BJ (cell line): ENCODE measurements around the gene INO80C. TPM values are rescaled to one million over a fixed set of nuclear protein-coding genes. Genes with fewer than 3 reads are reported as not detected.

ENCODE experiments used
- CTCF ChIA-PET: fragments of 350-600 bp; formaldehyde crosslinking; extraction: SDS; loops from one replicate; lab custom pipeline; 2021; ENCODE audit warnings: antibody characterized with exemption, inconsistent platforms; lab: Yijun Ruan, JAX
- POLR2A ChIA-PET: fragments of 300-600 bp; sonication (Branson Sonifier 250); formaldehyde crosslinking; extraction: SDS; loops from one replicate; lab custom pipeline; 2021; ENCODE audit warnings: antibody characterized with exemption; lab: Charles Lee
- DNase-seq: peaks from one replicate; pipeline ENCODE4 v3.0.0-alpha.2; 2011; ENCODE audit warnings: low read depth
- H3K27me3 ChIP-seq: 2 replicates; pipeline ENCODE4 v1.6.0; 2011; ENCODE audit warnings: low read length; ENCODE audit not compliant: control insufficient read depth, insufficient read depth
- H3K36me3 ChIP-seq: 2 replicates; pipeline ENCODE4 v1.5.1; 2011; ENCODE audit warnings: low read length; ENCODE audit not compliant: control insufficient read depth, insufficient read depth
- H3K4me3 ChIP-seq: 2 replicates; pipeline ENCODE4 v1.5.1; 2011; ENCODE audit warnings: low read depth, mild to moderate bottlenecking, control low read depth, low read length
- CTCF ChIP-seq: IDR thresholded peaks from 2 replicates; pipeline ENCODE4 v1.5.1; 2011; ENCODE audit warnings: low read depth, mild to moderate bottlenecking, control low read depth, inconsistent platforms, low read length, moderate library complexity; ENCODE audit not compliant: insufficient read depth
- polyA plus RNA-seq: library from polyadenylated mRNA; depleted of rRNA; stranded (reverse); fragments of >200 nt; gene quantifications from 2 replicates; pipeline ENCODE4 v1.2.3, GENCODE V29; 2011; rRNA removed
- small RNA-seq: library from RNA; depleted of rRNA; stranded (forward); fragments of <200 nt; gene quantifications from one replicate; pipeline ENCODE3, GENCODE V24; 2012; ENCODE audit warnings: low replicate concordance, low read depth; ENCODE audit not compliant: insufficient read length

Gene INO80C
- polyA plus RNA-seq, 1 experiment = 8.3 TPM

GRCh38 chr18:35430721-35431373, 66.9 kb downstream of the INO80C start:
- H3K27me3 ChIP-seq = no peaks in the 10 kb centered on the region
- no peak for TF ChIP-seq CTCF
- ChIA-PET POLR2A (no interaction called here), CTCF (no interaction called here)
- H3K4me3 ChIP-seq = no peak overlapping the region
- H3K36me3 ChIP-seq = no peaks in the 10 kb centered on the region
- DNase-seq = no peak

GRCh38 chr18:35426786-35427185, 71.0 kb downstream of the INO80C start:
- no peak overlapping the region for H3K4me3 ChIP-seq
- POLR2A ChIA-PET = no interaction called here
- no peak for DNase-seq
- no peak for TF ChIP-seq CTCF
- peaks cover 2% of the 10 kb centered on the region; the same call in 1 of the 2 replicates for H3K27me3 ChIP-seq
- CTCF ChIA-PET = interaction anchor here (2.4 kb wide), 1 partner anchor 10 kb away, joined by 6 read pairs; no protein-coding TSS in a partner anchor
- H3K36me3 ChIP-seq = no peaks in the 10 kb centered on the region

- no peak for TF ChIP-seq CTCF
- Histone ChIP-seq H3K4me3 (no peak overlapping the region), H3K36me3 (no peaks in the 10 kb centered on the region), H3K27me3 (peaks cover 2% of the 10 kb centered on the region; the same call in 1 of the 2 replicates)
- no peak for DNase-seq
- ChIA-PET POLR2A (no interaction called here), CTCF (no interaction called here)
These were observed 73.4 kb downstream of the INO80C start for GRCh38 chr18:35424356-35424755.

- no peak overlapping the region for H3K4me3 ChIP-seq
- peaks cover 2% of the 10 kb centered on the region; the same call in 1 of the 2 replicates for H3K27me3 ChIP-seq
- H3K36me3 ChIP-seq = no peaks in the 10 kb centered on the region
- no peak for TF ChIP-seq CTCF
- CTCF ChIA-PET = interaction anchor here (0.8 to 1.2 kb wide), 2 partner anchors 15 to 36 kb away, joined by 3 to 4 read pairs; no protein-coding TSS in a partner anchor
- POLR2A ChIA-PET = no interaction called here
- no peak for DNase-seq
These were observed 75.5 kb downstream of the INO80C start for GRCh38 chr18:35422237-35422636.

- DNase-seq = no peak
- POLR2A ChIA-PET = no interaction called here
- TF ChIP-seq CTCF = no peak
- Histone ChIP-seq H3K4me3 (no peak overlapping the region), H3K27me3 (peaks cover 3% of the 10 kb centered on the region), H3K36me3 (no peaks in the 10 kb centered on the region)
- CTCF ChIA-PET = no interaction called here
These were observed 79.2 kb downstream of the INO80C start for GRCh38 chr18:35418610-35419009.

Small RNA genes within 50 kb of the gene (small RNA-seq; reads per million reads assigned to genes)
- not detected for gene AC007998.5

Other genes starting within 250 kb of the INO80C start
- 7.0 and 7.5 TPM in 2 replicates for gene ZSCAN30, start 207.7 kb downstream of the INO80C start, polyA plus RNA-seq
- 14.9 and 17.3 TPM in 2 replicates for gene ZNF24, start 153.5 kb downstream of the INO80C start, polyA plus RNA-seq
- gene ZNF396, start 120.6 kb downstream of the INO80C start, polyA plus RNA-seq = 0.60 and 0.86 TPM in 2 replicates
- gene GALNT1, start 83.8 kb upstream of the INO80C start, polyA plus RNA-seq = 23.3 and 41.7 TPM in 2 replicates